BLaER1 (cell line): ENCODE results near the gene SLC5A2.
A peak's percentile ranks its signal among the peaks of the same experiment; 100 is the strongest.

Experiments used
- H3K27ac ChIP-seq: shearing (Covaris generic); formaldehyde crosslinking; 2 replicates; pipeline ENCODE4 v1.8.1; 2022
- H3K27me3 ChIP-seq: shearing (Covaris generic); formaldehyde crosslinking; 2 replicates; pipeline ENCODE4 v1.8.1; 2022
- H3K36me3 ChIP-seq: shearing (Covaris generic); formaldehyde crosslinking; 2 replicates; pipeline ENCODE4 v1.8.1; 2022
- H3K4me1 ChIP-seq: shearing (Covaris generic); formaldehyde crosslinking; 2 replicates; pipeline ENCODE4 v1.8.1; 2022
- H3K4me2 ChIP-seq: shearing (Covaris generic); formaldehyde crosslinking; 2 replicates; pipeline ENCODE4 v1.8.1; 2022
- H3K4me3 ChIP-seq: shearing (Covaris generic); formaldehyde crosslinking; 2 replicates; pipeline ENCODE4 v1.8.1; 2022
- H3K9ac ChIP-seq: shearing (Covaris generic); formaldehyde crosslinking; 2 replicates; pipeline ENCODE4 v1.8.1; 2022
- H3K9me3 ChIP-seq: shearing (Covaris generic); formaldehyde crosslinking; 2 replicates; pipeline ENCODE4 v1.8.1; 2022
- H4K20me1 ChIP-seq: shearing (Covaris generic); formaldehyde crosslinking; 2 replicates; pipeline ENCODE4 v1.8.1; 2022
- Cebpa-rat ChIP-seq: shearing (Covaris generic); IDR thresholded peaks from 2 replicates; pipeline ENCODE4 v1.8.1; 2022

The SLC5A2 gene

DNA sequence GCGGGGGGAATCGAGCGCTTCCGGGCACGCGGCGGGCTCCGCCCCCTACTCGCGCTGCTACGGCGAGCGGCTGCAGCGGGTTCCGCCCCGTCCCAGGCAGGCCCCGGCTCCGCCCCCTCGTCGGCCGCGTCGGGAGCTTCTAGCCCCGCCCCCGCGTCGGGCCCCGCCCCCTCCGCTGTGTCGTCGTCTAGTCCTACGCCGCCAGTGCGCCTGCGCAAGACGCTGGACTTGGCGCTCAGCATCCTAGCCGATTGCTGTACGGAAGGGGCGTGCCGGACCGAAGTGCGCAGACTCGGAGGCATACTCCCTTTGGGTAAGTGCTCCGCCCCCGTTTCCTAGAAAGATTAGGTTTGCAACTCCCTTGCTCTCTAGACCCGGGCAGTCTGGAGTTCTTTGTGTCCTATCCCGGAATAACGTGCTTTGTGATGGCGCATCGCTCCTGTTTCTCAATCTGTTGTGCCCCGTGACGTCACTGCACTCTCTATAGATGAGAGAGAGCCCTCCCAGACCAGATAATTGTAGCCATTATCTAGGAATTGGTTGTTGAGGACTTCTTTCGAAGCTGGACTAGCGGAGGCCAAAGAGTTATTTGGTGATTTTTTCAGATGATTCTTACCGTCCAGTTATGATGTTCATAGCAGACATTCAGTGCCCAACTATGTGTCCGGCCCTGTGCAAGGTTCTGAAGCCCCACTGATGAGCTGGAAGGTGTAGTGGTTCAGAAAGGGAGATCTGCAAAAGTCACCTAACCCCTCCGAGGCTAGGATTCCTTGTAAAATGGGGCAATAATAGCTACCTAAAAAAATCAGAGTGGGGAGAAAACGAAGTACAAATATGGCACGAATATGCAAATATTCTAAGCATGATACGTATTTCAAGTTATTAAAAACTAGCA lies 23.0 kb upstream of the SLC5A2 start:
- Histone ChIP-seq H3K4me2 (peak overlapping the region; percentile 90), H3K4me1 (peaks cover 72% of the 10 kb centered on the region), H3K27ac (peak overlapping the region; percentile 99), H3K9me3 (no peaks in the 10 kb centered on the region), H3K36me3 (peaks cover 44% of the 10 kb centered on the region), H3K9ac (peak overlapping the region; percentile 97), H3K27me3 (no peaks in the 10 kb centered on the region), H4K20me1 (peaks cover 36% of the 10 kb centered on the region), H3K4me3 (peak overlapping the region; percentile 82)
- no peak for TF ChIP-seq Cebpa-rat

DNA sequence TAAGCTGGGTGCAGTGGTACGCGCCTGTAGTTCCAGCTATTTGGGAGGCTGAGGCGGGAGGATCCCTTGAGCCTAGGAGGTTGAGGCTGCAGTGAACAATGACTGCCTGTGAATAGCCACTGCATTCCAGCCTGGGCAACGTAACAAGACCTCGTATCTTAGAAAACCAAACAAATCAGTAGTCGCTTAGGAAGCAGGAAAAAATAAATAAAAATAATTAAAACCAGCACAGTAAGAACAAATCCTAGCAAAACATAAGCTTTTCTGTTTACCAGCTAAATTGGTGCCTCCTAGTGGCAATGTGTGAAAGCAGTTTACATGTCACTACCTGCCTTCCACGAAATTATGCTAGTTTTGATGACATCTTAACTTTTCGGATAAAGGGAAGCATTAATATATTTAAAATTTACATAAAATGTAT lies 22.3 kb upstream of the SLC5A2 start:
- TF ChIP-seq Cebpa-rat, result no peak
- Histone ChIP-seq H3K27ac (no peak overlapping the region), H3K4me2 (peak overlapping the region; percentile 90), H3K9me3 (no peaks in the 10 kb centered on the region), H3K27me3 (no peaks in the 10 kb centered on the region), H3K36me3 (peaks cover 40% of the 10 kb centered on the region), H3K4me1 (peaks cover 72% of the 10 kb centered on the region), H3K4me3 (peak overlapping the region; percentile 82), H4K20me1 (peaks cover 29% of the 10 kb centered on the region), H3K9ac (no peak overlapping the region)

DNA sequence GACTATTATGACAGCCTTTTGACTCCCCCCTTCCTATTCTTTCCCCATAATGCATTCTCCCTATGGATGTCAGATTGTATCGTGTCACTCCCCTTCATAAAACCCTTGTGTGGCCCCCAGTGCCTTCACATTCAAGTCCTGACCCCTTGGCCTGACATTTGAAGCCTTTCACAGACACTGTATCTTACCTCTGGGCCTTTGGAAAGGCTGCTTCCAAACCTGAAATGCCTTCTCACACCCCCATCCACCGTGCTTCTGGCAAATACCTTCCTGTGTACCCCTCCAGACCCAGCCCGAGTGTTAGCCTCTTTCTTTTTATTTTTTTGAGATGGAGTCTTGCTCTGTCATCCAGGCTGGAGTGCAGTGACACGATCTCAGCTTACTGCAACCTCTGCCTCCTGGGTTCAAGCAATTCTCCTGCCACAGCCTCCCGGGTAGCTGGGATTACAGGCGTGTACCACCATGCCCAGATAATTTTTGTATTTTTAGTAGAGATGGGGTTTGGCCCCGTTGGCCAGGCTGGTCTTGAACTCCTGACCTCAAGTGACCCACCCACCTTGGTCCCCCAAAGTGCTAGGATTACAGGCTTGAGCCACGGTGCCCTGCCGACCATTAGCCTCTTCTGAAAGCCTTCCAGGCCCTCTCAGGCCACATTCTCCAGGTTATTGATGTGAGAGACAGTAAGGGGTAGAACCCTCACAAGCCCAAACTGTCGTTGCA lies 21.6 kb upstream of the SLC5A2 start:
- Histone ChIP-seq H3K9me3 (no peaks in the 10 kb centered on the region), H3K36me3 (peaks cover 40% of the 10 kb centered on the region), H3K4me3 (no peak overlapping the region), H3K4me2 (no peak overlapping the region), H4K20me1 (peaks cover 21% of the 10 kb centered on the region), H3K27me3 (no peaks in the 10 kb centered on the region), H3K27ac (no peak overlapping the region), H3K9ac (no peak overlapping the region), H3K4me1 (peaks cover 72% of the 10 kb centered on the region)
- TF ChIP-seq Cebpa-rat, result no peak

DNA sequence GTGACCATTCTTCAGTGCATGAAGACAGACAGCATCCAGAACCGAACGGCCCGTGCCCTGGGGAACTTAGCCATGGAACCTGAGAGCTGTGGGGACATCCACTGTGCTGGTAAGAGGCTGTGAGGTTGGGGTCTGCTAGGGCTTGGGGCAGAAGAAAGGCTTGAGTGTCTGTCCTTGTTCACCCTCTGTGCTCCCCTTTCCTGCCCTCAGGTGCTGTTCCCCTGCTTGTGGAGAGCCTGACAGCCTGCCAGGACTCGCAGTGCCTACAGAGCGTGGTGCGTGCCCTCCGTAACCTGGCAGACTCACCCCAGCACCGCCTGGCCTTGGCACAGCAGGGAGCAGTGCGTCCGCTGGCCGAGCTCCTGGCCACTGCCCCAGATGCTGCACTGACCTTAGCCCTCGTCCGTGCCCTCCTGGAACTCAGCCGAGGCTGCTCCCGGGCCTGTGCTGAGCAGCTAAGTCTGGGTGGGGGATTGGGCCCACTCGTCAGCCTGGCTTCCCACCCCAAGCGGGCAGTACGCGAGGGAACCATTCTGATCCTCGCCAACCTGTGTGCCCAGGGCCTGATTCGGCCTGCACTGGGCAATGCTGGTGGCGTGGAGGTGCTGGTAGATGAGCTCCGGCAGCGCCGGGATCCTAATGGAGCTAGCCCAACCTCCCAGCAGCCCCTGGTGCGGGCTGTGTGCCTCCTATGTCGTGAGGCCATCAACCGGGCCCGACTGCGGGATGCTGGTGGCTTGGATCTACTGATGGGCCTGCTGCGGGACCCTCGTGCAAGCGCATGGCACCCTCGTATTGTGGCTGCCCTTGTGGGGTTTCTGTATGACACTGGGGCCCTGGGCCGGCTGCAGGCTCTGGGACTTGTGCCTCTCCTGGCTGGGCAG lies 20.8 kb upstream of the SLC5A2 start:
- Histone ChIP-seq H3K9ac (no peak overlapping the region), H3K4me3 (no peak overlapping the region), H3K9me3 (no peaks in the 10 kb centered on the region), H3K27me3 (no peaks in the 10 kb centered on the region), H3K4me1 (peaks cover 72% of the 10 kb centered on the region), H3K4me2 (no peak overlapping the region), H3K27ac (peak overlapping the region; percentile 38), H3K36me3 (peaks cover 35% of the 10 kb centered on the region), H4K20me1 (peaks cover 13% of the 10 kb centered on the region)
- no peak for TF ChIP-seq Cebpa-rat

DNA sequence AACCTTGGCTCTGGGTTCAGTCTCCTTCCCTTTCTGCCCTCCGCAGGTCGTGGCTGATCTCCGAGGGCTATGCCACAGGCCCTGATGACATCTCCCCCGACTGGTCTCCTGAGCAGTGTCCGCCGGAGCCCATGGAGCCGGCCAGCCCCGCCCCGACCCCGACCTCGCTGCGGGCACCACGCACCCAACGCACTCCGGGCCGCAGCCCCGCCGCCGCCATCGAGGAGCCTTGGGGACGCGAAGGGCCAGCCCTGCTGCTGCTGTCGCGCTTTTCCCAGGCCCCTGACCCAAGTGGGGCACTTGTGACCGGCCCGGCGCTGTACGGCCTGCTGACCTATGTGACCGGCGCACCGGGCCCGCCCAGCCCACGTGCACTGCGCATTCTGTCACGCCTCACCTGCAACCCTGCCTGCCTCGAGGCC lies 18.6 kb upstream of the SLC5A2 start:
- Histone ChIP-seq H3K9me3 (no peaks in the 10 kb centered on the region), H3K36me3 (peaks cover 35% of the 10 kb centered on the region), H3K4me2 (peak overlapping the region; percentile 100; the same call in 1 of the 2 replicates), H3K9ac (no peak overlapping the region), H3K27ac (peak overlapping the region; percentile 43; the same call in 1 of the 2 replicates), H4K20me1 (no peaks in the 10 kb centered on the region), H3K4me1 (peaks cover 84% of the 10 kb centered on the region), H3K4me3 (no peak overlapping the region), H3K27me3 (no peaks in the 10 kb centered on the region)
- TF ChIP-seq Cebpa-rat, result no peak

DNA sequence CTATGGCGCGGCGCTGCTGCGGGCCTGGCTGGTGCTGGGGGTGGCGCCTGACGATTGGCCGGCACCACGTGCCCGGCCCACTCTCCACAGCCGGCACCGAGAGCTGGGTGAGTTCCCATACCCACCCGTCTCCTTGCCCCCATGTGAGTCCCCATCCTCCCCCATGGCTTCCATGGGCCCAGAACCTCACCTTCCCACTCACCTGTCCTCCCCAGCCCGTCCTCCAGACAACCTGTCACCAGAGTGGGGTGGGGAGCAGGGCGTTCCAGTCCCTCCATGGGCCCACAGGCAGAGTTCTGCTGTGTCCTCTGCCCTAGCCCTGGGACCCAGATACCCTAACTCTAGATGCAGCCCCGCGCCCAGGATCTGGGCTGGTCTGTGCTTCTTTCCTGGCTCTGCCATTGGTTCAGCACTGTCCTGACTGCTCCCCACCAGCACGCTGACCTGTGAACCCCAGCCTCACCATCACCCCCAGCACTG lies 18.1 kb upstream of the SLC5A2 start:
- Histone ChIP-seq H4K20me1 (no peaks in the 10 kb centered on the region), H3K4me3 (no peak overlapping the region), H3K4me1 (peaks cover 84% of the 10 kb centered on the region), H3K27me3 (no peaks in the 10 kb centered on the region), H3K9me3 (no peaks in the 10 kb centered on the region), H3K4me2 (peak overlapping the region; percentile 100), H3K27ac (peak overlapping the region; percentile 43), H3K36me3 (peaks cover 35% of the 10 kb centered on the region), H3K9ac (no peak overlapping the region)
- no peak for TF ChIP-seq Cebpa-rat

DNA sequence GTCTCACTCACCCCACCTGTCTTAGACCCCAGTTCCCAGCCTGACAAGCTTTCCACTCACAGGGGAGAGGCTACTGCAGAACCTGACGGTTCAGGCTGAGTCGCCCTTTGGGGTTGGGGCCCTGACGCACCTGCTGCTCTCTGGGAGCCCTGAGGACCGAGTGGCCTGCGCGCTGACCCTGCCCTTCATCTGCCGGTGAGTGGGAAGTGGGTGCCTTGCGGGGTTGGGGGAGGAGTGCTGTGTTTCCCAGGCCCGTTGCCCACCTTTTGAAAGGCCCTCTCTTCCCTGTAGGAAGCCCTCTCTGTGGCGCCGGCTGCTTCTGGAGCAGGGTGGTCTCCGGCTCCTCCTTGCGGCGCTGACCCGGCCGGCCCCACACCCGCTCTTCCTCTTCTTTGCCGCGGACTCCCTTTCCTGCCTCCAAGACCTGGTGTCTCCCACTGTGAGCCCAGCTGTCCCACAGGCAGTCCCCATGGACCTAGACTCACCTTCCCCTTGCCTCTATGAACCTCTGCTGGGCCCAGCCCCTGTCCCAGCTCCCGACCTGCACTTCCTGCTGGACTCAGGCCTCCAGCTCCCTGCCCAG lies 17.0 kb upstream of the SLC5A2 start:
- H4K20me1 ChIP-seq, result no peaks in the 10 kb centered on the region
- H3K9me3 ChIP-seq, result no peaks in the 10 kb centered on the region
- peaks cover 35% of the 10 kb centered on the region for H3K36me3 ChIP-seq
- H3K9ac ChIP-seq, result peak overlapping the region; percentile 85
- H3K4me2 ChIP-seq, result peak overlapping the region; percentile 100
- peaks cover 85% of the 10 kb centered on the region for H3K4me1 ChIP-seq
- no peak for TF ChIP-seq Cebpa-rat
- H3K4me3 ChIP-seq, result peak overlapping the region; percentile 65
- H3K27ac ChIP-seq, result peak overlapping the region; percentile 96
- no peaks in the 10 kb centered on the region for H3K27me3 ChIP-seq

DNA sequence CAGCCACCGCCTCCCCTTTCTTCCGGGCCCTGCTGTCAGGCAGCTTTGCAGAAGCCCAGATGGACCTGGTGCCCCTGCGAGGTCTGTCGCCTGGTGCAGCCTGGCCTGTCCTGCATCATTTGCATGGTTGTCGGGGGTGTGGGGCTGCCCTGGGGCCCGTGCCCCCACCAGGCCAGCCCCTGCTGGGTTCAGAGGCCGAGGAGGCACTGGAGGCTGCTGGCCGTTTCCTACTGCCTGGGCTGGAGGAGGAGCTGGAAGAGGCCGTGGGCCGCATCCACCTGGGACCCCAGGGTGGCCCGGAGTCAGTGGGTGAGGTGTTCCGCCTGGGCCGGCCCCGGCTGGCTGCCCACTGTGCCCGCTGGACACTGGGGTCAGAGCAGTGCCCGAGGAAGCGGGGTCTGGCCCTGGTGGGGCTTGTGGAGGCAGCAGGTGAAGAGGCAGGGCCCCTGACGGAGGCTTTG lies 16.5 kb upstream of the SLC5A2 start:
- peak overlapping the region; percentile 65 for H3K4me3 ChIP-seq
- H3K9me3 ChIP-seq, result no peaks in the 10 kb centered on the region
- H3K9ac ChIP-seq, result peak overlapping the region; percentile 85
- H3K4me2 ChIP-seq, result peak overlapping the region; percentile 100
- no peaks in the 10 kb centered on the region for H3K27me3 ChIP-seq
- no peak for TF ChIP-seq Cebpa-rat
- H3K36me3 ChIP-seq, result peaks cover 35% of the 10 kb centered on the region
- peak overlapping the region; percentile 96 for H3K27ac ChIP-seq
- H3K4me1 ChIP-seq, result peaks cover 85% of the 10 kb centered on the region
- no peaks in the 10 kb centered on the region for H4K20me1 ChIP-seq
